ENCODE results near the gene PRSS22. TPM values are rescaled to one million over a fixed set of nuclear protein-coding genes. Genes with fewer than 3 reads are reported as not detected.

PRSS22 gene
- total and polyA plus RNA-seq, 3 donors from 2014 or later: 0.38 TPM; not detected in 2

- Histone ChIP-seq H3K4me3 (no peak overlapping the region), H3K4me1 (no peaks in the 10 kb centered on the region), H3K27me3 (no peaks in the 10 kb centered on the region), H3K27ac (no peak overlapping the region), H3K9me3 (no peaks in the 10 kb centered on the region), H3K36me3 (ENCODE audit: low read depth, missing control alignments) (no peaks in the 10 kb centered on the region)
- TF ChIP-seq CTCF (IDR thresholded peaks at IDR 0.05): no peak
- TF ChIP-seq POLR2A (IDR thresholded peaks at IDR 0.05): no peak
- 81 to 85% methylated on average over 5 to 7 of the region's 7 CpGs for WGBS, 2 donors
- intact Hi-C loops (cut with DNase I; ENCODE audit: low total_unique reads): no loop called here
- no peak for DNase-seq
These were observed 24.2 kb downstream of the PRSS22 start for GRCh38 chr16:2833776-2834175.

- H3K4me1 ChIP-seq: no peaks in the 10 kb centered on the region
- 86 to 88% methylated on average over 14 to 15 of the region's 15 CpGs for WGBS, 2 donors
- no peaks in the 10 kb centered on the region for H3K36me3 ChIP-seq (ENCODE audit: low read depth, missing control alignments)
- intact Hi-C loops (cut with DNase I; ENCODE audit: low total_unique reads): no loop called here
- H3K4me3 ChIP-seq: no peak overlapping the region
- H3K9me3 ChIP-seq: no peaks in the 10 kb centered on the region
- no peak for TF ChIP-seq CTCF (IDR thresholded peaks at IDR 0.05)
- no peak for TF ChIP-seq POLR2A (IDR thresholded peaks at IDR 0.05)
- DNase-seq: no peak
- H3K27ac ChIP-seq: no peak overlapping the region
- H3K27me3 ChIP-seq: no peaks in the 10 kb centered on the region
These were observed 26.8 kb downstream of the PRSS22 start for GRCh38 chr16:2831203-2831602.

- TF ChIP-seq POLR2A (IDR thresholded peaks at IDR 0.05) (no peak), CTCF (IDR thresholded peaks at IDR 0.05) (no peak)
- intact Hi-C loops (cut with DNase I; ENCODE audit: low total_unique reads): no loop called here
- no peak for DNase-seq
- Histone ChIP-seq H3K36me3 (ENCODE audit: low read depth, missing control alignments) (no peaks in the 10 kb centered on the region), H3K27me3 (no peaks in the 10 kb centered on the region), H3K4me3 (no peak overlapping the region), H3K4me1 (no peaks in the 10 kb centered on the region), H3K27ac (no peak overlapping the region), H3K9me3 (no peaks in the 10 kb centered on the region)
- WGBS, 2 donors: 74 to 75% methylated on average over 4 to 5 of the region's 5 CpGs
These were observed 27.6 kb downstream of the PRSS22 start for GRCh38 chr16:2830355-2830695.

GRCh38 chr16:2829501-2830354, 28.2 kb downstream of the PRSS22 start, which contains the start of gene ZG16B:
Gene ZG16B, plus strand, starts transcription at chr16:2830303. Its CDS starts 139 bp downstream, at chr16:2830442.
- no peaks in the 10 kb centered on the region for H3K36me3 ChIP-seq (ENCODE audit: low read depth, missing control alignments)
- H3K9me3 ChIP-seq: no peaks in the 10 kb centered on the region
- DNase-seq: no peak
- TF ChIP-seq CTCF (IDR thresholded peaks at IDR 0.05) (no peak), POLR2A (IDR thresholded peaks at IDR 0.05) (no peak)
- no peak within 1 kb of the TSS for H3K27ac ChIP-seq
- no peak within 1 kb of the TSS for H3K4me3 ChIP-seq
- no peaks in the 10 kb centered on the region for H3K4me1 ChIP-seq
- intact Hi-C loops (cut with DNase I; ENCODE audit: low total_unique reads): no loop called here
- WGBS, 2 donors: 73 to 76% methylated on average over 14 to 27 of the region's 32 CpGs
- H3K27me3 ChIP-seq: no peaks in the 10 kb centered on the region

Data from testis (tissue), 3 donors.